ENCODE measurements around the gene MPPED1.

MPPED1 gene

DNA sequence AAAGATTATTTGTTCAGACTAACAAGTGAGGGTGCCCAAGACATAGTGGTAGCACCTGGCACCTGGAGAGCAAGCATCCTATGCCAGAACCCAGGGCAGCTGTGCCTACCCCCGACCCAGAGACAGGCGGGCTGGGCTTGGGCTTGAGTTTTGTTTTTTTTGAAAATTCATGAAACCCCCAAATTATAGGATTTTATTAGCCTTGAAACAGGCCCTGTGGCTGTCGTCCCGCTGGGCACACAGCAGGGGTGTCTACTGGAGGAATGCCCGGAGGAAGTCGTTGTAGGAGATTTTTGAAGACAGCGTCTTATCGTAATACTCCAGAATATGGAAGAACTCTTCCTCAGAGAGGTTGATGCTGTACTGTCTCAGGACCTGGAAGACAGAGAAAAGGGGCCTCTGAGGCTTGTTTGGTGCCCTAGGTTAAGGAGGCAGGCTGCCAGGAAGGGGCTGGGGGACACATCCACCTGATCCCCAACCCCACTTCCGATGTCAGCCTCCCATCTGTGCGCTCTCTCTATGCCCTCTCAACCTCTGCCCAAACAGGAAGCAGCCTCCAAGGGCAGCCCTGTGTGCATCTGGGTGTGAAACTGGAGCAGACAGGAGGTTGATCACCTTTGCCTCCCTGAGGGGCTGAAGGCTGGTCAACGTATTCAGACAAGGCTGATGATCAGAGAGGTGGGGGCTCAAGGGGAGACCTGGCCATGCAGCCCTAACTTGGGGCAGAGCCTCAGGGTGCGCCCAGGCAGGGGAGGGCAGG is 117.0 kb downstream of the MPPED1 start:
- Histone ChIP-seq H3K4me3 (ENCODE audit: low read length) (no peak overlapping the region), H3K27me3 (ENCODE audit: control insufficient read depth, insufficient read depth, low read length) (no peaks in the 10 kb centered on the region), H3K4me1 (ENCODE audit: control insufficient read depth, insufficient read depth, low read length) (no peaks in the 10 kb centered on the region), H3K4me2 (ENCODE audit: low read length) (no peak overlapping the region), H3K9me3 (replicated peaks; ENCODE audit: low read length) (peaks cover 5% of the 10 kb centered on the region), H3K36me3 (ENCODE audit: insufficient read depth, low read length) (no peaks in the 10 kb centered on the region), H3K9ac (ENCODE audit: low read depth, low read length) (no peak overlapping the region)

GRCh38 chr22:43529461-43529860 is 117.6 kb downstream of the MPPED1 start:
- Histone ChIP-seq H3K9me3 (replicated peaks; ENCODE audit: low read length) (peaks cover 5% of the 10 kb centered on the region), H3K36me3 (ENCODE audit: insufficient read depth, low read length) (no peaks in the 10 kb centered on the region), H3K27me3 (ENCODE audit: control insufficient read depth, insufficient read depth, low read length) (no peaks in the 10 kb centered on the region), H3K4me3 (ENCODE audit: low read length) (no peak overlapping the region), H3K4me2 (ENCODE audit: low read length) (no peak overlapping the region), H3K4me1 (ENCODE audit: control insufficient read depth, insufficient read depth, low read length) (no peaks in the 10 kb centered on the region), H3K9ac (ENCODE audit: low read depth, low read length) (no peak overlapping the region)

- no peaks in the 10 kb centered on the region for H3K4me1 ChIP-seq (ENCODE audit: control insufficient read depth, insufficient read depth, low read length)
- no peaks in the 10 kb centered on the region for H3K36me3 ChIP-seq (ENCODE audit: insufficient read depth, low read length)
- H3K27me3 ChIP-seq (ENCODE audit: control insufficient read depth, insufficient read depth, low read length): no peaks in the 10 kb centered on the region
- H3K4me3 ChIP-seq (ENCODE audit: low read length): no peak overlapping the region
- no peak overlapping the region for H3K9ac ChIP-seq (ENCODE audit: low read depth, low read length)
- H3K4me2 ChIP-seq (ENCODE audit: low read length): no peak overlapping the region
- H3K9me3 ChIP-seq (replicated peaks; ENCODE audit: low read length): peaks cover 5% of the 10 kb centered on the region
These were observed 118.1 kb downstream of the MPPED1 start for GRCh38 chr22:43529934-43530333.

DNA sequence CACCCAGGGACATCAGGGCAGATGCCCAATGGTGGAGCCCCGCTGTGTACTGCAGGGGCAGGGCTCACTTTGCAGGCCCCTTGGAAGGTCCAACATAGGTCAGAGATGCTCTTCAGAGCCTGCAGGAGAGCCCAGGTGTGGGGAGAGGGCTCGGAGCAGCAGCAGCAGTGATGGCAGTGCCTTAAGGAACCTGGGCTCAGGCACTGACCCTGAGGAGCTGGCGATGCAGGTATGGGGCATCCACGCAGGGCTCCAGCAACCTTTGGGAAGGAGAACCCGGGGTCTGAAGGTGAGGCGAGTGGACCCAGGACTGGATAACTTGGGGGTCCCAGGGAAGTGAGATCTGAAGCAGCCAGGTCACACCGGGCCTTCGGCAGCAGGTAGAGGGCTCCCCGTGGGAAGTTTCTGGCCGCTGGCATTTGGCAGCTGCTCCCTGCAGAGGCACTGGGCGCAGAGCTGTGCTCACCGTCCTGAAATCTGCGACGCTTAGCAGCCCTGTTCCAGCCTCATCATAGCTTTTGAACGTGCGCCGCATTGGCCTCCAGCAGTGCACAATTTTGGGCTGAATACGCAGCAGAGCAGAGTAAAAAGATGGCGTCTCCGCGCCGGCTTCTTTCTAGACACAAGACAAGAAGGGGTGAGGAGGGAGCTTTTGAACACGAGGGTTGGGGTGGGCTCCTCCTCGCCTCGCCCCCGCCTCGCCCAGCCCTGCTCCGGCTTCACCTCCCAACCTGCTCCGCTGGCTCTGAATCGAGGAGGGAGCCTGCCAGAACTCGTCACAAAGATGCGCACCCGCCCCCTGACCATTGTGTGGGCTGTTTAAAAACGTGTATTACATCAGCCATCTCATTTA is 118.8 kb downstream of the MPPED1 start:
- Histone ChIP-seq H3K4me2 (ENCODE audit: low read length) (no peak overlapping the region), H3K4me1 (ENCODE audit: control insufficient read depth, insufficient read depth, low read length) (no peaks in the 10 kb centered on the region), H3K36me3 (ENCODE audit: insufficient read depth, low read length) (no peaks in the 10 kb centered on the region), H3K4me3 (ENCODE audit: low read length) (no peak overlapping the region), H3K9me3 (replicated peaks; ENCODE audit: low read length) (peaks cover 5% of the 10 kb centered on the region), H3K27me3 (ENCODE audit: control insufficient read depth, insufficient read depth, low read length) (no peaks in the 10 kb centered on the region), H3K9ac (ENCODE audit: low read depth, low read length) (no peak overlapping the region)

DNA sequence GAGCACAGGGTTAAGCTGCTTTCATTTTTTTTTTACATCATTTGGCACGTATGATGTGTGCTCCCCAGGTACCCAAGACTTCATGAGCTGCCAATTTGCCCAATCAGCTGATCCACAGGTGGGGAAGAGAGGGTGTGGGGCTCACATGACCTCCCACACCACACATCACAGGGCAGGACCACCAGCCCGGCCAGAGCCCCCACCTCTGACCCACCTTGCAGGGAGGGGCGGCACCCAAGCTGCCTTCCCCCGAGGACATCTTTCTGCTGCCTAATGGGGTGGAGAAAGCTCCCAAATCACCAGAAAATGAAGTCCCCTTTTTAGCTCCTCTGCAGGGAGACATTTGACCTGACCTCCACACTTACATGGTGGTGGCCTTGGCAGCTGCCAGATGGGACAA is 119.8 kb downstream of the MPPED1 start:
- no peak overlapping the region for H3K4me3 ChIP-seq (ENCODE audit: low read length)
- H3K9me3 ChIP-seq (replicated peaks; ENCODE audit: low read length): peaks cover 5% of the 10 kb centered on the region

GRCh38 chr22:43532301-43533155 is 120.7 kb downstream of the MPPED1 start:
- Histone ChIP-seq H3K4me2 (ENCODE audit: low read length) (no peak overlapping the region), H3K4me1 (ENCODE audit: control insufficient read depth, insufficient read depth, low read length) (no peaks in the 10 kb centered on the region), H3K27me3 (ENCODE audit: control insufficient read depth, insufficient read depth, low read length) (no peaks in the 10 kb centered on the region), H3K9me3 (replicated peaks; ENCODE audit: low read length) (peaks cover 5% of the 10 kb centered on the region), H3K9ac (ENCODE audit: low read depth, low read length) (no peak overlapping the region), H3K4me3 (ENCODE audit: low read length) (no peak overlapping the region), H3K36me3 (ENCODE audit: insufficient read depth, low read length) (no peaks in the 10 kb centered on the region)

More for the DNA sequence above, 119.8 kb downstream of the MPPED1 start:
- Histone ChIP-seq H3K27me3 (ENCODE audit: control insufficient read depth, insufficient read depth, low read length) (no peaks in the 10 kb centered on the region), H3K9ac (ENCODE audit: low read depth, low read length) (no peak overlapping the region), H3K4me1 (ENCODE audit: control insufficient read depth, insufficient read depth, low read length) (no peaks in the 10 kb centered on the region), H3K36me3 (ENCODE audit: insufficient read depth, low read length) (no peaks in the 10 kb centered on the region), H3K4me2 (ENCODE audit: low read length) (no peak overlapping the region)

DNA sequence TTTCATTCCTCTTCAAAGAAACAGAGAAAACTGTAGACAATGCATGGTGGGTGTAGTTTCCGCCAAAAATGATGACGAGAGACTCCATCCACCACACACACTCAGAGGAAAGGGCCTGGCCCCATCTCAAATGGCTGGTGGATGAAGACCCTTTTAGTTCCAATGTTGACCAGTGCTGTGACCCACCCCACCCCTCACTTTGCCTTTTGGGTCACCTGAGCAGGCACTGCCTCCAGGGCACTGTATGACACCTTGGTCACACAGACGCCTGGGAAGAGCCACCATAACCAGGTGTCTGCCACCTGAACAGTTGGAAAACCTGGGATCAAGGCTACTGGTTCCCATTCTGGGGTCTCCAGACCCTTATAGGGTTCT is 121.3 kb downstream of the MPPED1 start:
- peaks cover 5% of the 10 kb centered on the region for H3K9me3 ChIP-seq (replicated peaks; ENCODE audit: low read length)
- H3K4me2 ChIP-seq (ENCODE audit: low read length): no peak overlapping the region
- no peak overlapping the region for H3K4me3 ChIP-seq (ENCODE audit: low read length)
- H3K4me1 ChIP-seq (ENCODE audit: control insufficient read depth, insufficient read depth, low read length): no peaks in the 10 kb centered on the region
- no peak overlapping the region for H3K9ac ChIP-seq (ENCODE audit: low read depth, low read length)
- H3K36me3 ChIP-seq (ENCODE audit: insufficient read depth, low read length): no peaks in the 10 kb centered on the region
- no peaks in the 10 kb centered on the region for H3K27me3 ChIP-seq (ENCODE audit: control insufficient read depth, insufficient read depth, low read length)

DNA sequence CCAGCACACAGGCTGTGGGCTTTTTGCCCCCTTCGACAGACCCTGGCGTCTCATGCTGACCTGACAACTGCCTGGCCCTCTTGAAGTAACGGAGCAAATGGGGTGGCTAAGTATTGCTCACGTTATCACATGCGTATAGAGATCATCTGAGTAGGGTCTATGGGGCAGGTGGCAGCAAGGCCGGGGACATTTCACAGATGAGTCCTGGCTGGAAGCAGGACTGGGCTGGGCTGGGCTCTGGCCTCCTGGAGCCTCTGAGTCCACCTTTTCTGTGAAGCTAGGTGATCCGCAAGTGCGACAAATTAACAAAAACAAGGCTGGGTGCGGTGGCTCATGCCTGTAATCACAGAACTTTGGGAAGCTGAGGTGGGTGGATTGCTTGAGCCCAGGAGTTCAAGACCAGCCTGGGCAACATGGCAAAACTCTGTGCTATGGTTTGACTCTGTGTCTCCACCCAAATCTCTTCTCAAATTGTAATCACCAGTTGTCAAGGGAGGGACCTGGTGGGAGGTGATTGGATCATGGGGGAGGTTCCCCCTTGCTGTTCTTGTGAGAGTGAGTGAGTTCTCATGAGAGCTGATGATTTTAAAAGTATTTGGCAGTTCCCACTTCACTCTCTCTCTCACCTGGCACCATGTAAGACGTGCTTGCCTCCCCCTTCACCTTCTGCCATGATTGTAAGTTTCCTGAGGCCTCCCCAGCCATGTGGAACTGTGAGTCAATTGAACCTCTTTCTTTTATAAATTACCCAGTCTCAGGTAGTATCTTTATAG is 122.0 kb downstream of the MPPED1 start:
- Histone ChIP-seq H3K9me3 (replicated peaks; ENCODE audit: low read length) (peaks cover 5% of the 10 kb centered on the region), H3K4me1 (ENCODE audit: control insufficient read depth, insufficient read depth, low read length) (no peaks in the 10 kb centered on the region), H3K4me3 (ENCODE audit: low read length) (no peak overlapping the region), H3K4me2 (ENCODE audit: low read length) (no peak overlapping the region), H3K9ac (ENCODE audit: low read depth, low read length) (no peak overlapping the region), H3K36me3 (ENCODE audit: insufficient read depth, low read length) (no peaks in the 10 kb centered on the region), H3K27me3 (ENCODE audit: control insufficient read depth, insufficient read depth, low read length) (no peaks in the 10 kb centered on the region)

- Histone ChIP-seq H3K36me3 (ENCODE audit: insufficient read depth, low read length) (no peaks in the 10 kb centered on the region), H3K27me3 (ENCODE audit: control insufficient read depth, insufficient read depth, low read length) (no peaks in the 10 kb centered on the region), H3K4me2 (ENCODE audit: low read length) (no peak overlapping the region), H3K4me3 (ENCODE audit: low read length) (no peak overlapping the region), H3K9me3 (replicated peaks; ENCODE audit: low read length) (no peaks in the 10 kb centered on the region), H3K9ac (ENCODE audit: low read depth, low read length) (no peak overlapping the region), H3K4me1 (ENCODE audit: control insufficient read depth, insufficient read depth, low read length) (no peaks in the 10 kb centered on the region)
These were observed 123.1 kb downstream of the MPPED1 start for GRCh38 chr22:43534916-43535315.

GRCh38 chr22:43535336-43535735 is 123.5 kb downstream of the MPPED1 start:
- Histone ChIP-seq H3K4me1 (ENCODE audit: control insufficient read depth, insufficient read depth, low read length) (no peaks in the 10 kb centered on the region), H3K27me3 (ENCODE audit: control insufficient read depth, insufficient read depth, low read length) (no peaks in the 10 kb centered on the region), H3K9ac (ENCODE audit: low read depth, low read length) (no peak overlapping the region), H3K4me3 (ENCODE audit: low read length) (no peak overlapping the region), H3K36me3 (ENCODE audit: insufficient read depth, low read length) (no peaks in the 10 kb centered on the region), H3K4me2 (ENCODE audit: low read length) (no peak overlapping the region), H3K9me3 (replicated peaks; ENCODE audit: low read length) (no peaks in the 10 kb centered on the region)

GRCh38 chr22:43535741-43536140 is 123.9 kb downstream of the MPPED1 start:
- no peaks in the 10 kb centered on the region for H3K27me3 ChIP-seq (ENCODE audit: control insufficient read depth, insufficient read depth, low read length)

More at GRCh38 chr22:43535741-43536140, 123.9 kb downstream of the MPPED1 start:
- H3K36me3 ChIP-seq (ENCODE audit: insufficient read depth, low read length): no peaks in the 10 kb centered on the region
- H3K4me2 ChIP-seq (ENCODE audit: low read length): no peak overlapping the region
- H3K4me1 ChIP-seq (ENCODE audit: control insufficient read depth, insufficient read depth, low read length): no peaks in the 10 kb centered on the region
- no peaks in the 10 kb centered on the region for H3K9me3 ChIP-seq (replicated peaks; ENCODE audit: low read length)
- H3K4me3 ChIP-seq (ENCODE audit: low read length): no peak overlapping the region
- H3K9ac ChIP-seq (ENCODE audit: low read depth, low read length): no peak overlapping the region
